ENCODE measurements around the gene HEBP1.

HEBP1 gene

DNA sequence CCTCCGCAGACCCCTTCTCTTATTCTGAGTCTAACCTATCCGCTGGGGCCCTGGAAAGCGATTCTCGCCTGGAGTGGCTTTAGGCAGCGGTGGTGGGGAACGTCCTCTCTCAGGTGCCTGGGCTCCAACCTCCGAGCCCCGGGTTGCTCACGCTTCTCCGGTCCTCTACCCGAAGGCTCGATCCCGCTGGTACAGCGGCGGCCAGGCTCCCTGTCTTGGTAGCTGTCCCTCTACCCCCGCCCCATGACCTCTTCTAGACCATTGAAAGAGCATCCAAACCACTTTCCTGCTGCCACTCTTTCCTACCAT is 505 bp upstream of the HEBP1 start:
- H3K4me1 ChIP-seq: no peaks in the 10 kb centered on the region
- TF ChIP-seq, protein P1, sequence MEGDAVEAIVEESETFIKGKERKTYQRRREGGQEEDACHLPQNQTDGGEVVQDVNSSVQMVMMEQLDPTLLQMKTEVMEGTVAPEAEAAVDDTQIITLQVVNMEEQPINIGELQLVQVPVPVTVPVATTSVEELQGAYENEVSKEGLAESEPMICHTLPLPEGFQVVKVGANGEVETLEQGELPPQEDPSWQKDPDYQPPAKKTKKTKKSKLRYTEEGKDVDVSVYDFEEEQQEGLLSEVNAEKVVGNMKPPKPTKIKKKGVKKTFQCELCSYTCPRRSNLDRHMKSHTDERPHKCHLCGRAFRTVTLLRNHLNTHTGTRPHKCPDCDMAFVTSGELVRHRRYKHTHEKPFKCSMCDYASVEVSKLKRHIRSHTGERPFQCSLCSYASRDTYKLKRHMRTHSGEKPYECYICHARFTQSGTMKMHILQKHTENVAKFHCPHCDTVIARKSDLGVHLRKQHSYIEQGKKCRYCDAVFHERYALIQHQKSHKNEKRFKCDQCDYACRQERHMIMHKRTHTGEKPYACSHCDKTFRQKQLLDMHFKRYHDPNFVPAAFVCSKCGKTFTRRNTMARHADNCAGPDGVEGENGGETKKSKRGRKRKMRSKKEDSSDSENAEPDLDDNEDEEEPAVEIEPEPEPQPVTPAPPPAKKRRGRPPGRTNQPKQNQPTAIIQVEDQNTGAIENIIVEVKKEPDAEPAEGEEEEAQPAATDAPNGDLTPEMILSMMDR (IDR thresholded peaks at IDR 0.05): no peak

DNA sequence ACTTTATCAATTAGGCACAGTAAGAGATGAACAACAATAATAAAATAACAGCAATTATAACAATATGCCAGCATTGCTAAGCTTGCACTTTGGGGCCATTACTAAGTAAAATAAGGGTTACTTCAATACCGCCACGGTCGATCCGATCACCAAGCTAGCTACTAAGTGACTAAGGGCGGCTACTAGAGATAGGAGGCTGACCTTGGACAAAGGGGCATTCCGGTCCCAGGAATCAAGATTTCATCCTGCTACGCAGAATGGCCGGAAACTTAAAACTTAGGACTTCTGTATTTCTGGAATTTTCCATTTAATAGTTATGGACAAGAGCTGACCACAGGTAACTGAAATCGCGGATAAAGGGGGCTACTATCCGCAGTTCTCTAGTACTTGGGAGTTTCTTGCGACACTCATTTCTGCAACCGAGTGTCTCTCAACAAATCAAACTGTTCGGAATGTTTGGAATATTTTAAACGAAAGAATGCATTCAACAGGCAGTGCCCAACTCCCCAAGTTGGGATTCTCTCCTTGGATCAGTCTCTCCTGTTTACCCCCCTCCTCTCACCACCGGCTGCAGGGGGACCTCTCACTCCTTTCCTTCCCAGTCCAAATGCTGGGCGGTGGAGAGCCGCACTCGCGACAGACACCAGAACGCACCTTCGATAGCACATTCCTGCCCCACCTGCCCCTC is 650 bp downstream of the HEBP1 start:
- no peaks in the 10 kb centered on the region for H3K36me3 ChIP-seq (ENCODE audit: control insufficient read depth, insufficient read depth, low read length)
- peak overlapping the region; percentile 80 for H2AFZ ChIP-seq
- no peak overlapping the region for H3K9ac ChIP-seq
- peak overlapping the region; percentile 93 for H3K4me3 ChIP-seq (ENCODE audit: low read depth, low read length)
- TF ChIP-seq, protein P1 (IDR thresholded peaks at IDR 0.05): no peak
- no peaks in the 10 kb centered on the region for H3K27me3 ChIP-seq (ENCODE audit: control insufficient read depth, insufficient read depth, low read length)
- peak overlapping the region; percentile 89 for H3K4me2 ChIP-seq (ENCODE audit: low read length)
- H3K27ac ChIP-seq: peak overlapping the region; percentile 52
- H3K4me1 ChIP-seq: no peaks in the 10 kb centered on the region
- no peaks in the 10 kb centered on the region for H3K9me3 ChIP-seq (ENCODE audit: control insufficient read depth, low read length)
- peaks cover 2% of the 10 kb centered on the region for H3K79me2 ChIP-seq

More for the DNA sequence above, 505 bp upstream of the HEBP1 start:
- Histone ChIP-seq H3K27ac (peak overlapping the region; percentile 83), H3K4me2 (ENCODE audit: low read length) (peak overlapping the region; percentile 84), H3K9me3 (ENCODE audit: control insufficient read depth, low read length) (no peaks in the 10 kb centered on the region), H2AFZ (peak overlapping the region; percentile 94), H3K4me3 (ENCODE audit: low read depth, low read length) (peak overlapping the region; percentile 58), H3K79me2 (peaks cover 2% of the 10 kb centered on the region), H3K27me3 (ENCODE audit: control insufficient read depth, insufficient read depth, low read length) (no peaks in the 10 kb centered on the region), H3K36me3 (ENCODE audit: control insufficient read depth, insufficient read depth, low read length) (no peaks in the 10 kb centered on the region), H3K9ac (peak overlapping the region; percentile 29)

DNA sequence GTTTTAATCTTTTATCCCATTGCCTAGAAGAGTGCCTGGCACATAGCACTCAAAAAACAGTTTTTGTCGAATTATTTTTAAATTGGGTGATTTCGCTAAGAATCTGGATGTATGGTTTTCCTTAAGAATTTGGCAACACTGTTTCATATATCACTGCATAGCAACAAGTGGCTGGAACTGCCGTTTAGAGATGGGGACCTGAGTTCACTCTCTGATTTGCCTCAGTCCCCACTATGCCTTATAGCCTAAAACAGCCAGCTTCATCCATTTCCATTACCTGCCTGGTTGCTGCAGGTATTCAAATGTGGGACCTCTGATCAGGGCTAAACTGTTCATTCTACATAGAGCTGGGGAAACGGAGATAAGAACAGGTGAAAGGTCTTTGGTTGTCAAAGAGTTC is 1.8 kb downstream of the HEBP1 start:
- peaks cover 2% of the 10 kb centered on the region for H3K79me2 ChIP-seq
- peak overlapping the region; percentile 89 for H3K4me2 ChIP-seq (ENCODE audit: low read length)
- no peak overlapping the region for H2AFZ ChIP-seq
- H3K9ac ChIP-seq: no peak overlapping the region
- TF ChIP-seq, protein P1 (IDR thresholded peaks at IDR 0.05): no peak
- H3K27me3 ChIP-seq (ENCODE audit: control insufficient read depth, insufficient read depth, low read length): no peaks in the 10 kb centered on the region
- H3K36me3 ChIP-seq (ENCODE audit: control insufficient read depth, insufficient read depth, low read length): no peaks in the 10 kb centered on the region
- no peak overlapping the region for H3K4me3 ChIP-seq (ENCODE audit: low read depth, low read length)
- no peaks in the 10 kb centered on the region for H3K4me1 ChIP-seq
- no peak overlapping the region for H3K27ac ChIP-seq
- H3K9me3 ChIP-seq (ENCODE audit: control insufficient read depth, low read length): no peaks in the 10 kb centered on the region

DNA sequence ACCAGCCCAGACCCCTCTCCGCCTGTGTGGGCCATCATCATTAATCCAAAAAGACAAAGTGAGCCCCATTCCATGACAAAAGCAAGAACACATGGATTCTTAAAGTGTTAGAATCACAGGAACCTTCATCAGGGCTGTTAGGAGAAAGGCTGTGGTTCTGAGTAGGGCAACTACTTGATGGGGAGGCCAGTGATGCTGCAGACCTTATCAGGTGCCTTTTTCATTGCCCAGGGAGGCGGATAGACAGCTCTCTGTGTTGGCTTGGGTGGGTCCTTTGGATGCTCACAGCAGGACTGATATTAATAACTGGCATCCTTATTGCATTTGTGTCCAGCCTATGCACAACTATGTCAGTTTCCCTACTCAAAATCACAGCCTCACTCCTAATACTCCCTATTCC is 2.3 kb downstream of the HEBP1 start:
- Histone ChIP-seq H3K9me3 (ENCODE audit: control insufficient read depth, low read length) (no peaks in the 10 kb centered on the region), H3K4me1 (no peaks in the 10 kb centered on the region), H3K36me3 (ENCODE audit: control insufficient read depth, insufficient read depth, low read length) (no peaks in the 10 kb centered on the region), H3K4me2 (ENCODE audit: low read length) (no peak overlapping the region), H3K79me2 (peaks cover 2% of the 10 kb centered on the region), H3K27me3 (ENCODE audit: control insufficient read depth, insufficient read depth, low read length) (no peaks in the 10 kb centered on the region), H3K9ac (no peak overlapping the region), H2AFZ (no peak overlapping the region), H3K27ac (no peak overlapping the region), H3K4me3 (ENCODE audit: low read depth, low read length) (no peak overlapping the region)
- TF ChIP-seq, protein P1 (IDR thresholded peaks at IDR 0.05): no peak

DNA sequence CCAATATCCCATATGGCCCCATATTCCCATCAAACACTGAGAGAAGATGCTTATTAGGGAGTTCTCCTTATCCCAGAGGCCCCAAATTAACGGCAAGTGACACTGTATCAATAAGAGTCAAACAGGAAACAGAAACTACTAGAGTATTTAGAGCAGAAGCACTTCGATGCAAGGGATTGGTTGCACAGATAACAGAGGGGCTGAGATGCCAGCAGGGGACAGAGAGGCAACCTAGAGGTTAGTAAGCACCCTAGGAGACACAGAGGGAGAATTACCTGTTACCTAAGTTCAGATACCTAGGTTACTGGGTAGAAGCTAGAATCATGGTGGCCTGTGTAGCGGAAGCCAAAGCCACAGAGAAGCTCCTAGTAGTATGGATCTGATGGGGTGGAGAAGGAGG is 2.9 kb downstream of the HEBP1 start:
- H3K4me1 ChIP-seq: no peaks in the 10 kb centered on the region
- no peaks in the 10 kb centered on the region for H3K27me3 ChIP-seq (ENCODE audit: control insufficient read depth, insufficient read depth, low read length)
- TF ChIP-seq, protein P1 (IDR thresholded peaks at IDR 0.05): no peak
- H3K79me2 ChIP-seq: peaks cover 2% of the 10 kb centered on the region
- no peaks in the 10 kb centered on the region for H3K36me3 ChIP-seq (ENCODE audit: control insufficient read depth, insufficient read depth, low read length)
- no peak overlapping the region for H2AFZ ChIP-seq
- no peak overlapping the region for H3K9ac ChIP-seq
- H3K4me3 ChIP-seq (ENCODE audit: low read depth, low read length): no peak overlapping the region
- H3K4me2 ChIP-seq (ENCODE audit: low read length): no peak overlapping the region
- H3K27ac ChIP-seq: no peak overlapping the region
- no peaks in the 10 kb centered on the region for H3K9me3 ChIP-seq (ENCODE audit: control insufficient read depth, low read length)

Measured in parathyroid adenoma (tissue), 2 donors.